Right renal cortex interstitium (tissue), 3 donors: Measurements from ENCODE around the gene HSD17B3. TPM values are rescaled to one million over a fixed set of nuclear protein-coding genes. Genes with fewer than 3 reads are reported as not detected.
"Not testable (repeated sequence)": the region's sequence is repeated elsewhere in the genome, so short reads cannot be mapped to it uniquely, and the experiment has no call there.

Source experiments
- DNase-seq, 3 donors: peaks; one replicate each; pipeline ENCODE4 v3.0.0-alpha.2; 2013; ENCODE audit warnings: low read depth in 3 of 3, low spot score in 2 of 3
- polyA plus RNA-seq, 3 donors: library from polyadenylated mRNA; unstranded; fragments of 120-200 nt; gene quantifications; one replicate each; pipeline ENCODE4 v1.2.1, GENCODE V29; 2013; ENCODE audit not compliant: insufficient read length in 3 of 3

The HSD17B3 gene
- polyA plus RNA-seq, 3 donors, result 0.67 to 1.2 (median 0.72) TPM

DNA sequence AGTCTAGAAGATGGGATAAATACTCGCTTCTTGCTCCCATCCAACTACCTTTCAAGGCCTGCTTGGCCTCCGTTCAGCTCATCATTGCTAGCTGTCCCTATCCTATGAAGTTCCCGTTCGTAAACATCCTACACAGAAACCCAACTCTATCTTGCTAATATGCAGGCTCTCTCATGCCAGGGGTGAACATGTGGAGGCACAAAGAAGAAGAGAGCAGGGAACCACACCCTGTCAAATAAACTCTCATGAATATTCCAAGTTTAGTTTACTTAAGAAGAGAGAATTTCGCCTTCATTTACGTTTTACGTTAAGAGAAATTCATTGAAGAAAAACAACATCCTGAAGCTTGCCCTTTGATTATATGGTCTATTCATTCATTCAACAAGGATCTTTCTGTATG lies 7.9 kb upstream of the HSD17B3 start:
- no peak for DNase-seq

DNA sequence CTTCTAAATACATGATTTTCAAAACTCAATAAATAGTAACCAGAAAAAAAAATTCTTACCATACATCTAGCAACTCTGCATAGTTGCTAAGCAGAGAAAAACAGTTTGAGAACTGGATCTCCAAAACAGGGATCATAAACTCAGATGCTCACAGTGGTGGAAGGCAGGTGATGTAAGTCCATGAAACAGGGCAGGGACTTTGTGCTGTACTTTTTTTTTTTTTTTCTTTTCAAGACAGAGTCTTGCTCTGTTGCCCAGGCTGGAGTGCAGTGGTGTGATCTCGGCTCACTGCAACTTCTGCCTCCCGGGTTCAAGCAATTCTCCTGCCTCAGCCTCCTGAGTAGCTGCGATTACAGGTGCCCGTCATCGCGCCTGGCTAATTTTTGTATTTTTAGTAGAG lies 5.0 kb upstream of the HSD17B3 start:
- not testable (repeated sequence) for DNase-seq

DNA sequence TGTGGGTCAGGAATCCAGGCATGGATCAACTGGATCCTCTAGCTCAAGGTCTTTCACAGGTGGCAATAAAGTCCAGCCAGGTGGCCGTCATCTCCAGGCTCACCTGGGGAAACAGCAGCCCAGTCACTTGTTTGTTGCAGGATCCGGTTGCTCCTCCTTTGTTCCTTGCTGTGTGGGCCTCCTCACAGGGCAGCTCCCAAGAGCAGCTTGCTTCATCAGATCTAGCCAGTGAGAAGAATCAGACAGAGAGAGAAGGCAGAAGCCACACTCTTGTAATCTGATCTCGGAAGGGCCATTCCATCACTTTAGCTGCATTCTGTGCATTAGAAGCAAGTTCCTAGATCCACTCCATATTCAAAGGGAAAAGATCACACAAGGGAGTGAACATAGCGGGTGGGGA lies 3.2 kb upstream of the HSD17B3 start:
- DNase-seq, result no peak

DNA sequence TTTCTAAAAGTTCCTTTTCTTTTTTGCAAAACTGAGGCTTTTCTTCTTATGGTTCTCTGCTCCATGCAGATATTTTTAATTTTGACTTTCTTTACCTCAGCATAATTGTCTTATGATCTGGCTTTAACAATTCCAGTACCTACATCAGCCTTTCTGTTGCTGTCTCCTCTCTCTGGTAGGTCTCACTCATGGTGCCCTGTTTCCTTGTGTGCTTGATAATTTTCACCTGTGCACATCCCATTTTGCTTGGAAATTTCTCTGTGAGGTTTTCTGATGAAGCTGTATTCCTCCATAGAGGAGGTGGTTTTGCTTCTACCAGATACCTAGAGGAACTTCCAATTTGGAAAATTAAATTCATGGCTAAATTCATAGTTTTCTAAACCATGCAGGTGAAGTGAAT lies 2.3 kb upstream of the HSD17B3 start:
- no peak for DNase-seq

DNA sequence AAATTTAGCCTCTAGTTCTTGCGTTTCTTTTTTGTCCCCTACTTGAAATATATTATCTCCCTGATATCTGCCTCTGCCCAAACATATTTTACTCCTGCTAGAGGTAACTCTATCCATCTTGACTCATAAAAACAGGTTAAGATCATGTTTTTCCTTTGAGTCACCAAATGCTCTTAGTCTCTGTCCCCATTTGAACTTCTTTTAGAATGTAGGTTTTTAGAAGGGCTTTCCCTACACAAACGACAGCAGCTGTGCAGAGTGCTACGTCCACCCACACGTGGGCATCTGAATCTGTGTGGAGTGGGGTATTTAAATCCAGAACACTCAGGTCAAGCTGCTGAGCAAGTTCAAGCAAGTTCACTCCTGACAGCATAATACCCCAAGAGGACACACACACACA lies 2.2 kb downstream of the HSD17B3 start:
- DNase-seq, result no peak

DNA sequence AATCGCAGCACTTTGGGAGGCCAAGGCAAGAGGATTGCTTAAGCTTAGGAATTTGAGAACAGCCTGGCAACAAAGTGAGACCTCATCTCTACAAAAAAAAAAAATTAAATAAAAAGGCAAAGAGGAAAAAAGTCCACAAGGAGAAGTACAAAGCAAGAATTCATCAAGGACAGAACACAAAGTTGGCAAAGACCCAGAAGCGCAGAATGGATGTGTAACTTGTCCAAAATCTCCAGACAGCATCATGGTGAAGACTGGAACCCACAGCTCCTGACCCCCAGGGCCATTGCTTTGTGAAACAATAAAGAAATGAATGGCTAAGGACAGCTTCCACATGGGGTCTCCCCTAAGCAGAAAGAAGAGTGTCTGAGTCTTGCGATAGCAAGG lies 7.8 kb downstream of the HSD17B3 start:
- DNase-seq, result no peak

DNA sequence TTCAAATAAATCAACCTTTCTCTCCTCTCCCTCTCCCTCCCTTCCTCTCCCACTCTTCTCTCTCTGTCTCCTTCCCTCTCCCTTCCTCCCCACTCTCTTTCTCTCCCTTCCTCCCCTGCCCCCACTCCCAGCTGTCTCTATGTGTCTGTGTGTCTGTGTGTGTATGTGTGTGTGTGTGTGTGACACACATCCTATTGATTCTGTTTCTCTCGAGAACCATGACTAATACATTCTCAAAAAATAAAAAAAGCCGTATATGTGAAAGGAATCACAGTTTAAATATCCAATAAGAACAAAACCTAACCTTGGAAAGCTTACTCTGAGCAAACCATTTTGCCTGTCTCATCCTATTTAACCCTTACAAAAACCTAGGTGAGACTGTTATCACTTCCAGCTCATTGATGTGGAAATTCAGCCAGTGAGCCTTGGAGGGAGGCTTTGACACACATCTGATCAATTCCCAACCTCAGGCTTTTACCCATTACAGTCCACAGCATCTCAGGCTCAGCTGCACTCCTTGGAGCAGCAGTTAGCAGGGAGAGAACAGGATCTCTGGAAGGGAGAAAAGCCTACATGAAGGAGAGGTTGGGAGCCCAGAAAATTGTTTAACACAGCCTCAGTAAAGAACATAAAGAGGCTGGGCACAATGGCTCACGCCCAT lies 8.3 kb downstream of the HSD17B3 start:
- no peak for DNase-seq

DNA sequence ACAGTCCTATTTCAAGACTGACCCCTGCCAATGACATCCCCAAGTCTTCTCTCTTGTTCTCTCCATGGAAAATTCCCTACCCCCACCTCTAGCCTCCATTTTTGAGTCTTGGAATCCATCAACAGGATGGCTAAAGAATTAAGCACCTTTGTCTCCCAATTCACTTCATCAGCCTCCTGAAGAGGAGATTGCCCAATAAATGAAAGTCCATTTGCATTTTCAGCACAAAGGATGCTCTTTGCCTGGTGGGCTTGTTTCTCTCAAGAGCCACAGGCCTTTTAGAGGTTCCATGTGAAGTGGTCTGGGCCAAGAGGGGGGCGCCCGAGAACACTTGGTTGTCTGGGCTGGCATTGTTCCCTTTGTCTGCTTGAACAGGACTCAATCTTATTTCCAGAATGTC lies 12.6 kb downstream of the HSD17B3 start:
- no peak for DNase-seq

DNA sequence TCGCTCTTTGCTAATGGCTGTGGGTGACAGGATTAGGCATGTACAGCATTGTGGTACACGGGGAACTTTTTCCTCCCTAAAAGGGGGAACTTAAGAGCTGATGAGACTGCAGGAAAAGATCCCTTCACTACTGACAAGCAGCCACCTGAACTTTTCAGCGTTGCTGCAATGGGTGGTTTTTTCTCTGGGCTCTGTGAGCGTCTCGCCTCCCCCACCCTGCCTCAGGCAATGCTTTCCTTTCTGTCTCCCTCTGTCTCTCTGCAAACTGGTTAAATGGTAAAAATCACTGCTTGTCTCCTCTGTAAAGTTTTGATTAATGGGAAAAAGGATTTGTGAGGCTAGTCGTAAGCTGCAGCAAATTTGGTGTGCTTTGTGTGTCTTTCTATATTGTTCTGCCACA lies 20.3 kb downstream of the HSD17B3 start:
- DNase-seq, result no peak

DNA sequence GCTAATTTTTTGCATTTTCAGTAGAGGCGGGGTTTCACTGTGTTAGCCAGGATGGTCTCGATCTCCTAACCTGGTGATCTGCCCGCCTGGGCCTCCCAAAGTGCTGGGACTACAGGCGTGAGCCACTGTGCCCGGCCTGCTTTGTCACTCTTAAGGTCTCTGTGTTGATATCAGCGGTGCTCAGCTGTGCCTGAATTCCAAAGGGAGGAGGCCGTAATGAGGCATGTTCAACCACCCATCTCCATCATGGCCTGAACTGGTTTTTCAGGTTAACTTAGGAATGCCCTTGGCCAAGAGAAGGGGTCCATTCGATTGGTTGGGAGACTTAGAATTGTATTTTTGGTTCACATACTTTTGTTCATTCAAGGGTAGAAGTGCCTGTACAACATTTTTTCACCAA lies 22.0 kb downstream of the HSD17B3 start:
- DNase-seq, result peak in 2 of 3 donors; percentile 10 to 52

DNA sequence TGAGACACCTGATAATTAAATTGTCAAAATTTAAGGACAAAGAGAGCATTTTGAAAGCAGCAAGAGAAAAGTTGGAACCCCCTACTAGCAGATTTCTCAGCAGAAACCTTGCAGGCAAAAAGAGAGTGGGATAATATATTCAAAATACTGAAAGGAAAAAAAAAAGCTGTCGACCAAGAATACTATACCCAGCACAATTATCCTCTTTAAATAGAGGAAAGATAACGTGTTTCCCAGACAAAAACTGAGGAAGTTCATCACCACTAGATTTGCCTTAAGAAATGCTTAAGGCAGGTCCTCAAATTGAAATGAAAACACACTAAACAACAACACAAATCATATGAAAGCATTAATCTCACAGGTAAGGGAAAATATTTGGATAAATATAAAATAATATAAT lies 27.0 kb downstream of the HSD17B3 start:
- no peak for DNase-seq

DNA sequence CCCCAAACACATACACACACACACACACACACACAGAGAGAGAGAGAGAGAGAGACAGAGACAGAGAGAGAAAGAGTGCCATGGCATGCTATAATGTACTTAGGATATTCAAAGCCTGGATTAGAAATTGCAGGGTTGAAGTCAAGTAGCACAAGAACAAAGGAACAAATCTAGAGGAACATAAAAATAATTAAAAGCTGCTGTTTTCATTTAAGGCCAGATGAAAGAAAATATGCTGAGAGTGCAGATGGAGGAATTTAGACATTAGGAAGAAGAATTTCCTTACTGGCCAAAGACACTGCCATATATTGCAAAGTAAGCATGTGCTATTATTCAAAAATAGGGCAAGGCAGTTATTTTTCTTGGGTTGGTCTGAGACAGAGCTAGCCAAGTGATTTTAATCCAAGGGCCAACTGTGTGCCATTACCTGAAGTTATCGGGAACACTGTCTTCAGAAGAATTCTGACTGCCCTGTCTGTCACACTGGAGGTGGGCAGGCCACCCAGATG lies 31.7 kb downstream of the HSD17B3 start:
- DNase-seq, result no peak

DNA sequence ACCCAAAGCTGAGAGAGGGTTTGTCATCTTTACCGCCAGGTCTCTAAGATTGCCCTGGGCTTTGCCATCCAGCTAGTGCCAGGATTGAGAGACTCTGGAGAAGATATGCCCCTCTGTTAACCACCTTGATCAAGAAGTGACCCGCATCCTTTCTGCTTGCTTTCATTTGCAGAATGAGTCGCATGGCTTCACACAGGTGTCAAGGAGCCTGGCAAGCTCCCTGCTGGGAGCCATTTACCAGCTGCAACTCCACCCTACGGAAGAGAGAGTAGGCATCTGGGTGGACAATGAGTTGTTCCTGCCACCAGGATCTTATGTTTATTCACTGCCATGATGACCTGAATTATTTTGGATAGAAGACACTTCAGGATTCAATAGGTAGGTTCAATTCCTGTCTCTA lies 43.0 kb downstream of the HSD17B3 start:
- no peak for DNase-seq

DNA sequence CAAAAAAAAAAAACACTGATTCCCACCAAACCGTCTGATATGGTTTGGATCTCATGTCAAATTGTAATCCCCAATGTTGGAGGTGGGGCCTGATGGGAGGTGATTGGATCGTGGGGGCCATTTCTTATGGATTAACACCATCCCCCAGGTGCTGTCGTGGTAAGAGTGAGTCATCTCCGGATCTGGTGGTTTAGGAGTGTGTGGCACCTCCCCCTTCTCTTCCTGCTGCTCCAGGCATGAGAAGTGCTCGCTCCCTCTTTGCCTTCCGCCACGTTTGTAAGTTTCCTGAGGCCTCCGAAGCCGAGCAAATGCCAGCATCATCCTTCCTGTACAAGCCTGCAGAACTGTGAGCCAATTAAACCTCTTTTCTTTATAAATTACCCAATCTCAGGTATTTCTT lies 45.2 kb downstream of the HSD17B3 start:
- DNase-seq, result no peak

DNA sequence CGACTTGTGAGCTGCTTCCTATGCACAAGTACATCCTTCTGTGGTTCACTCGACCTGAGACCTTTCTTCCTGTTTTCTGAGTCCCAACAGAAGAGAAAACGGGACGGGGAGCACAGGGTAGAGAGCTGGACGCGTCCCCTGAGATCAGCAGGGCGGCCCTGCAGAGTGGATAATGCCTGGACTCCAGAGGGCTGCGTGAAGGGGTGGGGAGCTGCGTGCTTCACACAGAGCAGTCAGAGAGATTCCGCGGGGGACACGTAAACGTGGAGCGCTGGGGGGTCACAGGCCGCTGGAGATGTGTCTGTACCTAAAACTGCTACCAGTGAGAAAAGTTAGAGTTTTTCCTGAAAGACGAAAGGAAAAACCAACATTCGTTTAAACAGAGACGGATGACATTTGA lies 46.3 kb downstream of the HSD17B3 start:
- no peak for DNase-seq

DNA sequence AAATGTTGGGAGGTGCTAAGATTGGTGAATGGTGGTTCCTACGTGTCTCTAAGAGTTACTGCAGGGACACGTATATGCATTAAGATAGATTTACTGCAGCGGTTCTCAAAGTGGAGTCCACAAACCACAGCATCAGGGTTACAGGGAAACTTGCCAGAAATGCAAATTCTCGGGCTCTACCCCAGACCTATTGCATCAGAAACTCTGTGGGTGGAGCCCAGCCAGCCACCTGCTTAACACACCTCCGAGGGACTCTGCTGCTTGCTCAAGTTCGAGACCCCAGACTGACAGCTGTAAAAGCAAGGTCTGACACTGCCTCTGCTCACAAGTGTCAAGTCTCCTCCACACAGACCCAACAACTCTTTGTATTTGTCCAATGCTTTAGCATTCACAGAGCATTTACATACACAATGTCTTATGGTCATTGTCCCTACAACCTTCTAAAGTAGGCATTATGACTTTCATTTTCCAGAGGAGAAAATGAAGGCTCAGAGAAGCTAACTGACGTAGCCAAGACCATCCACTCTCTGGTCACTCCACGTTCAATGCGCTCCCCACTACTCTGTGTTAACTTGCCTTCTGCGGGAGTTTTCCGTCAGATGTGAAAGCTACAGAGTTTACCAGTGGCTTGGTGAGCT lies 48.8 kb downstream of the HSD17B3 start:
- DNase-seq, result no peak

DNA sequence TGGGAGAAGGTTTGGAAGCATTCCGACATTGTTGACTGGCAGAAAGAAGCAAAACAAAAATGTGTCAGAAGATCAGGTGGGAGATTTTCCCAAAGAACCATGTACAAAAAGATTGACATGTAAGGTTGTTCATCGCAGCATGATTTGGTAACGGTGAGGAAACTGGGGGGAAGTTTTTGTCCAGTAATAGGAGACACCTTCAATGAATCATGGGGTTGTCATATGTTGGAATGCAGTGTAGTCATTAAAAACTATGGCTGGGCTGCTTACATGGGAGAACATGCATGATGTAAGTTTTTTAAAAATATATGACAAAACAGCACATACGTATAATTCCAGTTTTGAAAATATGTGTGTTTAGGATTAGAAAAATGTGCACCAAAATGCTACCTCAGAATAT lies 50.5 kb downstream of the HSD17B3 start:
- DNase-seq, result no peak

DNA sequence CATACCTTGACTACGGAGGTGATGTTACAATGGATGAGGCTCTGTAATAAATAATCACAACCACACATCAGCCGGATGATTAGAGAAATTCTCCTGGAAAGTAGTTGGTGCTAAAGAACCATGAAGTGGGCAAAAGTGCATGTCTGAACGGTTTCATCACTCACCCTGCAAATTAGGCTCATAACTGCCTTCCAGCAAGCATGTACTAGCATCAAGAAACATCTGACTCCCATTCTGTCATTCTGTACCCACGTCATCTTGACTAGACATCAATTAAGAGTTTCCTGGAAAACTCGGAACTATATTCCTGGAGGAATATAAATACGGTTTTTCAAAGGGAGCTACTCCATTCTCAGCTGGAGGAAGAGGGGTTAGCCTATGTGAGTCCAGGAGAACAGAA lies 52.2 kb downstream of the HSD17B3 start:
- no peak for DNase-seq

DNA sequence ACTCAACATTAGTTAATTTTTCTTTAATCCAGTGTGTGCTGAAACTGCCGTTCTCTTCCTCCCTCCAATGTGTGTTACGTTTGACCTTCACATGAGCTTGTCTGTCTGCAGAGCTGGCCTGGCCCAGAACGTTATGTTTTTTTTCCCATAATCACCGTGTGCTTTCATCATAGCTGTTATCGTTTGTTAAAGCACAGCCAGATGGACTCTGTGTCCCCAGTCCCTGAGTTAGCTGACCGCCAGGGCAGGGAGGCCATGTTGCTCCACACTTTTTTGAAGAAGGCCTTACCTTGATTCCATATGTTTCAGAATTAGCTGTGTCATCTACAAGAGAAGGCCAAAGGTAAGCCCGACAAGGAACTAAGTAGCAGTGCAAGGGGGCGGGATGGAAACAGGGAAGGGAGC lies 55.7 kb downstream of the HSD17B3 start:
- no peak for DNase-seq

DNA sequence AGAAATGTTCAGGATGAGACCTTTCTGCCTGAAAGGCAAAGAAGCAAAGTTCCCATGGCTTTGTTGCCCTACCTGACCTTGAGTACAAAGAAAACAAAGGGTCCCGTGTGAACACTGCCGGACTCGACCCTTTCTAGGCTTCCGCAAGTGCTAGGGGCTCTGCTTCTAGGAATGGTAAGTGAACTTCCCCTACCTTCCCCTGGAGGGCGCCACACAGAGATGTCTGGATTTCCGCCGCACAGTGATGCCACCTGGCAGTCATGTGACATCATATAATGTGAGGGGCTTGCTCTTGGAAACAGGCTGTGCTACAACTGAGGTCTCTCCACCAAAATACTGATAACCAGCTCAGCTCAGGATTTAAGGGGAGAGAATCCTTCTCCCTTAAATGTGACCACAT lies 56.6 kb downstream of the HSD17B3 start:
- no peak for DNase-seq

DNA sequence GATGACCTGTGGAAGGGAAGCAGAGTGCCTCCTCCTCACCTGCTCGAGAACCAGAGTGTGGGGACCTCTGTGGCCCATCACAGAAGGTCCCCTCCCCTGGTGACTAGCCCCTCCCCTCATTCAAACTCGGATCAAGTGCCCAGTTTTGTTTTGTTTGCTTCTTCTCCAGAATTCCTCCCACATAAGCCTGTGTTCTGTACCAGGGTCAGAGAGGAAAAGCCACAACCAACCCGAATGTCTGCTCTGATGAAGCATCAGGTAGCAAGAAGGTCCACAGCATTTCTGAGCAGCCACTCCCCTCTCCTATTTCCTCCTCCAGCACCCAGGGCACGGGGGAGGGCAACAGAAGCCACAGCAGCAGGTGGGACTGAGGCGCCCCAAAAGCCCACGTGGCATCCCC lies 58.2 kb downstream of the HSD17B3 start:
- no peak for DNase-seq

DNA sequence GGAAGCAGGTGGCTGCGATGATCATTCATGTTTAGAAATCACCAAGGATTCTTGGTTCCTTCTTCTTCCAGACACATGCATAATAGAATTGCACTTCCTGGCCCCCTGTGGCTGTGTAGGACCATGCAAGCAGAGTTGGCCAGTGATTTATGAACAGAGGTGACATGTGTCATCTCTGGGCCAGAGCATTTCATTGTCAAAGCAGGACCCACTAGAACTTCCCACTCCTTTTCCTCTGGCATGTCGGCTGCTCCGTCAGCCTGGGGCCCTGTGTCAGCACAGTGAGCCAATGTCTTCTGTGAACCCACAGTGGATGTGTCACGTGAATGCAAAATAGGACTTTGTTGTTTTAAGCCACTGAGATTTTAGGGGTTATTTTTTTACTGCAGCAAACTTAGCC lies 59.2 kb downstream of the HSD17B3 start:
- DNase-seq, result no peak

DNA sequence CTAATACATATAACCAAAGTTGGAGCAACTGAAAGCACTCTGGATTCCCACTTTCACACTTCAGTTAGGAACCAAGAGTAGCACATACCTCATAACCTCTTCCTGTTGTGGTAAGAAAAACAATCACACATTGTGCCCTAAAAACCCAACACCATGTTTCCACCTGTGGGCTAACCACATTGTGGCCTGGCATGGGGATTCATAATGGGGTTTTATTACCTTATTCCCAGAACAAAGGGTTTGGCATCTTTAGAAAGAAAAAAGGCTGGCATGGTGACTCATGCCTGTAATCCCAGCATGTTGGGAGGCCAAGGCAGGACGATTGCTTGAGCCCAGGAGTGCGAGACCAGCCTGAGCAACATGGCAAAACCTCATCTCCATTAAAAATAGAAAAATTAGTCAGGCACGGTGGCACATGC lies 60.6 kb downstream of the HSD17B3 start:
- DNase-seq, result no peak
